PC-9 (cell line): Measurements from ENCODE around the gene FST. TPM values are rescaled to one million over a fixed set of nuclear protein-coding genes. Genes with fewer than 3 reads are reported as not detected.

Experiments
- BruUV-seq: library from RNA; stranded (reverse); fragments of 400-500 nt; replicated peaks from 2 replicates; lab custom pipeline; 2021; lab: Mats Ljungman, UMichigan
- CTCF ChIA-PET: fragments of 300-600 bp; sonication (Branson Sonifier 250); formaldehyde crosslinking; loops from one replicate; lab custom pipeline; 2022; ENCODE audit warnings: antibody characterized with exemption; lab: Charles Lee
- POLR2A ChIA-PET: fragments of 300-600 bp; sonication (Branson Sonifier 250); formaldehyde crosslinking; loops from one replicate; lab custom pipeline; 2022; ENCODE audit warnings: antibody characterized with exemption; ENCODE audit not compliant: unreplicated experiment; lab: Charles Lee
- DNase-seq, 2 experiments: peaks; one replicate each; pipeline versions ENCODE4 v3.0.0 to v3.0.0-alpha.2; 2015 to 2022; ENCODE audit warnings: mixed read lengths in 1 of 2
- H2AFZ ChIP-seq: fragments of 200-600 bp; sonication (generic); 2 replicates; pipeline ENCODE4 v1.8.1; 2017; ENCODE audit warnings: antibody characterized with exemption
- H3F3A ChIP-seq: fragments of 200-600 bp; sonication (generic); 2 replicates; pipeline ENCODE4 v1.8.1; 2017; ENCODE audit warnings: antibody characterized with exemption, mild to moderate bottlenecking, low read depth; ENCODE audit not compliant: insufficient read depth
- H3K27ac ChIP-seq: fragments of 200-600 bp; sonication (generic); 2 replicates; pipeline ENCODE4 v1.6.1; 2016; ENCODE audit warnings: mixed run types
- H3K27me3 ChIP-seq: fragments of 200-600 bp; sonication (generic); 2 replicates; pipeline ENCODE4 v1.6.1; 2016; ENCODE audit warnings: low read depth, mixed run types; ENCODE audit not compliant: insufficient read depth
- H3K36me3 ChIP-seq: fragments of 200-600 bp; sonication (generic); 2 replicates; pipeline ENCODE4 v1.6.1; 2016; ENCODE audit warnings: low read depth, mixed run types
- H3K4me1 ChIP-seq: fragments of 200-600 bp; sonication (generic); replicated peaks from 2 replicates; pipeline ENCODE4 v1.6.1; 2016; ENCODE audit warnings: mixed run types; ENCODE audit not compliant: insufficient read depth
- H3K4me2 ChIP-seq: fragments of 200-600 bp; sonication (generic); 2 replicates; pipeline ENCODE4 v1.6.1; 2017; ENCODE audit warnings: mixed run types
- H3K4me3 ChIP-seq: fragments of 200-600 bp; sonication (generic); 2 replicates; pipeline ENCODE4 v1.6.1; 2016; ENCODE audit warnings: mixed run types
- H3K79me2 ChIP-seq: fragments of 200-600 bp; sonication (generic); 2 replicates; pipeline ENCODE4 v1.6.1; 2017; ENCODE audit warnings: low read depth, mixed run types
- H3K9me2 ChIP-seq: fragments of 200-600 bp; sonication (generic); 2 replicates; pipeline ENCODE4 v1.8.1; 2017; ENCODE audit warnings: mild to moderate bottlenecking; ENCODE audit not compliant: insufficient read depth
- H3K9me3 ChIP-seq: fragments of 200-600 bp; sonication (generic); 2 replicates; pipeline ENCODE4 v1.8.1; 2016; ENCODE audit warnings: low read depth; ENCODE audit not compliant: insufficient read depth
- H4K20me1 ChIP-seq: fragments of 200-600 bp; sonication (generic); 2 replicates; pipeline ENCODE4 v1.8.1; 2017; ENCODE audit not compliant: insufficient read depth
- EZH2 ChIP-seq: fragments of 200-600 bp; sonication (generic); IDR thresholded peaks from 2 replicates; pipeline ENCODE4 v1.8.0; 2017; ENCODE audit warnings: antibody characterized with exemption, low read depth
- intact Hi-C: fragments of 100-400 bp; cut with micrococcal nuclease; formaldehyde crosslinking; loops from one replicate; pipeline ENCODE4 v1.10.0; 2022; ENCODE audit not compliant: unreplicated experiment
- total RNA-seq: library from RNA; stranded (reverse); gene quantifications from 2 replicates; pipeline ENCODE4 v1.2.3, GENCODE V29; 2021
- TF ChIP-seq, protein P1 (sequence below): fragments of 200-600 bp; sonication (generic); conservative IDR thresholded peaks from 2 replicates; pipeline ENCODE4 v1.6.1; 2017; ENCODE audit warnings: mixed run types, antibody characterized with exemption, mild to moderate bottlenecking, moderate library complexity

Gene FST
- total RNA-seq, 1 experiment from 2014 or later: 0.63 TPM

DNA sequence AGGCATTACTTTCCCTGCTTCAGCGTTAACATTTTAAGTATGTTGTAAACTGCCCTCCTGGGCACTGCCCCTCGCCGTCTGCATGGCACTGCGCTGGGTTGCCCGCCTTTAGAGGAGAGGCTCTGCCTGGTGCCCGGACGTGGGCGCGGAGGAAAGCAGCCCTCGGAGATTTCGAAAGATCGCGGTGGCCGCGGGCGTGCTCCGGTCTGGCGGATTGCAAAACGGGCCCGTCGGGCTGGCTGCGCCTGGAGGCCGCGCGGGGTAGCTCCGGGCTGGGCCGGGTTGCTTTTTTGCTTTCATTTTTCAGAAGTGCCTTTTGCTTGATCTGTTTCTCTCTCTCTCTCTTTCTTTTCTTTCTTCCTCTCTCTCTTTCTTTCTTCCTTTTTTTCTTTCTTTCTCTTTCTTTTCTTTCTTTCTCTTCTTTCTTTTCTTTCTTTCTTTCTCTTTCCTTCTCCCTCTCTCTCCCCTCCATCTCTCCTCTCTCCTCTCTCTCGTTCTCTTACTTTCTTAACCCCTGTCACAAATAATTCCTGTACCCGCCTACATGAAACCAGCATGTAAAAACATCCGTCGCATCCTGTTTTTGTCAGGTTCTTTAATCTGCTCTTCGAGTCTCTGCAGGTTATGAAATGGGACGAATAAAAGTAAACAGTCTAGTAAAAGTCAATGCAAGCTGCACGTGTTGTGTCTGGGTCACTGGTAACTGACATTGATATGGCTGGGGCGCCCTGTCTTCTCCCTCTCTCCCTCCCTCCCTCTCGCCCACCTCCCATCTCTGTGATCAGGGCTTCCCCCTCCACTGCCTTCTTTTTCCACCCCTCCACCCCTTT is 1.7 kb downstream of the FST start:
- H2AFZ ChIP-seq: peak overlapping the region; percentile 96
- intact Hi-C loops: no loop called here
- no peak overlapping the region for H3K27ac ChIP-seq
- POLR2A ChIA-PET: interaction anchor here (0.7 kb wide), 1 partner anchor 33 kb away, joined by 12 read pairs; no protein-coding TSS in a partner anchor
- peaks cover 11% of the 10 kb centered on the region; the same call in 1 of the 2 replicates for H3K27me3 ChIP-seq
- H3K9me3 ChIP-seq: no peaks in the 10 kb centered on the region
- TF ChIP-seq, protein P1, sequence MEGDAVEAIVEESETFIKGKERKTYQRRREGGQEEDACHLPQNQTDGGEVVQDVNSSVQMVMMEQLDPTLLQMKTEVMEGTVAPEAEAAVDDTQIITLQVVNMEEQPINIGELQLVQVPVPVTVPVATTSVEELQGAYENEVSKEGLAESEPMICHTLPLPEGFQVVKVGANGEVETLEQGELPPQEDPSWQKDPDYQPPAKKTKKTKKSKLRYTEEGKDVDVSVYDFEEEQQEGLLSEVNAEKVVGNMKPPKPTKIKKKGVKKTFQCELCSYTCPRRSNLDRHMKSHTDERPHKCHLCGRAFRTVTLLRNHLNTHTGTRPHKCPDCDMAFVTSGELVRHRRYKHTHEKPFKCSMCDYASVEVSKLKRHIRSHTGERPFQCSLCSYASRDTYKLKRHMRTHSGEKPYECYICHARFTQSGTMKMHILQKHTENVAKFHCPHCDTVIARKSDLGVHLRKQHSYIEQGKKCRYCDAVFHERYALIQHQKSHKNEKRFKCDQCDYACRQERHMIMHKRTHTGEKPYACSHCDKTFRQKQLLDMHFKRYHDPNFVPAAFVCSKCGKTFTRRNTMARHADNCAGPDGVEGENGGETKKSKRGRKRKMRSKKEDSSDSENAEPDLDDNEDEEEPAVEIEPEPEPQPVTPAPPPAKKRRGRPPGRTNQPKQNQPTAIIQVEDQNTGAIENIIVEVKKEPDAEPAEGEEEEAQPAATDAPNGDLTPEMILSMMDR: no peak
- no peak for TF ChIP-seq EZH2
- H3F3A ChIP-seq: no peaks in the 10 kb centered on the region
- peak; percentile 66 to 69 for DNase-seq
- H3K4me3 ChIP-seq: peak overlapping the region; percentile 87
- no peaks in the 10 kb centered on the region for H3K79me2 ChIP-seq
- H4K20me1 ChIP-seq: no peaks in the 10 kb centered on the region
- BruUV-seq: no TSS peak
- CTCF ChIA-PET: no interaction called here
- peak overlapping the region; percentile 91 for H3K4me2 ChIP-seq
- H3K4me1 ChIP-seq: peaks cover 3% of the 10 kb centered on the region
- no peaks in the 10 kb centered on the region for H3K36me3 ChIP-seq
- H3K9me2 ChIP-seq: no peaks in the 10 kb centered on the region

DNA sequence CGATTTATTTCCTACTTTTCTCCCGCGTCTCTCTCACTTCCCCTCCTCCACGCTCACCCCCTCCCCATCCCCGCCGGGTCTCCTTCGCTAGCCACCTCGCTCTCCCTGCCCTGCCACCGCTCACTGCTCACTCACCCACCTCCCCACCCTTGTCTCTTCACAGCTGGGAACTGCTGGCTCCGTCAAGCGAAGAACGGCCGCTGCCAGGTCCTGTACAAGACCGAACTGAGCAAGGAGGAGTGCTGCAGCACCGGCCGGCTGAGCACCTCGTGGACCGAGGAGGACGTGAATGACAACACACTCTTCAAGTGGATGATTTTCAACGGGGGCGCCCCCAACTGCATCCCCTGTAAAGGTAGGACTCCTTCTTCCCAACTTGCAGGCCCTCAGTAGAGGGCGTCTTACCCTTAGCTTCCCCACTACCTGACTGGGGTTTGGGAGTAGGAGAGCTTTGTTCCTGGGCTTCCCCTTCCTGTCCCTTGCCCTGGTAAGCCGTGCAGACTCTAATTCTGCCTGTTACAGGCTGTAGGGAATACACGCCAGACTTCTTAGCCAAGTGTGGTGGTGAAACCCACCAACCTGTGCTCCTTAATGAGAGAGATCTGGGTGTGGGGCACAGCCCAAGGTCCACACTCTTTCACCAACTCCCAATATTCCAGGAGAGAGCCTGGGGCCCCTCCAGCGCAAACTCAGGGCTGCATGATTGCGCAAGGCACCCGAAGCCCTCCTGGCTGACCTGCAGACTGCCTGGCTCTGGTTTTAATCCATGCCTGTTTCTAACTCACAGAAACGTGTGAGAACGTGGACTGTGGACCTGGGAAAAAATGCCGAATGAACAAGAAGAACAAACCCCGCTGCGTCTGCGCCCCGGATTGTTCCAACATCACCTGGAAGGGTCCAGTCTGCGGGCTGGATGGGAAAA is 2.5 kb downstream of the FST start:
- Histone ChIP-seq H3K79me2 (no peaks in the 10 kb centered on the region), H3K4me2 (peak overlapping the region; percentile 91), H3K27ac (no peak overlapping the region), H3K9me2 (no peaks in the 10 kb centered on the region), H2AFZ (no peak overlapping the region), H3K4me1 (peaks cover 3% of the 10 kb centered on the region), H3F3A (no peaks in the 10 kb centered on the region), H3K36me3 (no peaks in the 10 kb centered on the region), H3K4me3 (no peak overlapping the region; the same call in 1 of the 2 replicates), H3K9me3 (no peaks in the 10 kb centered on the region), H3K27me3 (peaks cover 11% of the 10 kb centered on the region; the same call in 1 of the 2 replicates), H4K20me1 (no peaks in the 10 kb centered on the region)
- TF ChIP-seq EZH2: no peak
- TF ChIP-seq, protein P1: no peak
- ChIA-PET CTCF (no interaction called here), POLR2A (interaction anchor here (0.7 kb wide), 1 partner anchor 34 kb away, joined by 12 read pairs; no protein-coding TSS in a partner anchor)
- intact Hi-C loops: no loop called here
- no TSS peak for BruUV-seq
- DNase-seq: no peak

DNA sequence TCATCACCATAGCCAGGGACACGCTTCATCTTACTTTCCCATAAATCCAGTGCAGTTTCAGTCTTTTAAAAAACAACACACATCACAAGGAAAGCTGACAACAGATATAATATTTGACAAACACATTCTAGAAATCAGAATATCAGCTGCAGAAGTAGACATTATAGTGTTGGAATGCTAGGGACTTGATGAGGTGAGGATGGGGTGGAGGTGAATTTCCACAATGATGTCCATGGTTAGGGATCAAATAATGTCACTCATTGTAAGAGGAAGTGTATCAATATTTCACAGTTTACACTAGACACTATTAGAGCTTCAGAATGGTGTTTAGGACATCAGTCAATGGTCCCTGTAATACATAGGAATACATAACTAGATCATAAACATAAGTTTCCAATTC is 7.0 kb downstream of the FST start:
- Histone ChIP-seq H3K79me2 (no peaks in the 10 kb centered on the region), H2AFZ (no peak overlapping the region), H3K9me3 (no peaks in the 10 kb centered on the region), H3K27me3 (no peaks in the 10 kb centered on the region), H3K4me1 (no peaks in the 10 kb centered on the region), H3F3A (no peaks in the 10 kb centered on the region), H4K20me1 (no peaks in the 10 kb centered on the region), H3K36me3 (no peaks in the 10 kb centered on the region), H3K4me2 (no peak overlapping the region), H3K4me3 (no peak overlapping the region), H3K9me2 (no peaks in the 10 kb centered on the region), H3K27ac (no peak overlapping the region)
- ChIA-PET CTCF (no interaction called here), POLR2A (no interaction called here)
- intact Hi-C loops: no loop called here
- BruUV-seq: no TSS peak
- no peak for TF ChIP-seq EZH2
- TF ChIP-seq, protein P1: no peak
- no peak for DNase-seq
